ENCODE measurements around the gene PLA2G7.

The PLA2G7 gene

DNA sequence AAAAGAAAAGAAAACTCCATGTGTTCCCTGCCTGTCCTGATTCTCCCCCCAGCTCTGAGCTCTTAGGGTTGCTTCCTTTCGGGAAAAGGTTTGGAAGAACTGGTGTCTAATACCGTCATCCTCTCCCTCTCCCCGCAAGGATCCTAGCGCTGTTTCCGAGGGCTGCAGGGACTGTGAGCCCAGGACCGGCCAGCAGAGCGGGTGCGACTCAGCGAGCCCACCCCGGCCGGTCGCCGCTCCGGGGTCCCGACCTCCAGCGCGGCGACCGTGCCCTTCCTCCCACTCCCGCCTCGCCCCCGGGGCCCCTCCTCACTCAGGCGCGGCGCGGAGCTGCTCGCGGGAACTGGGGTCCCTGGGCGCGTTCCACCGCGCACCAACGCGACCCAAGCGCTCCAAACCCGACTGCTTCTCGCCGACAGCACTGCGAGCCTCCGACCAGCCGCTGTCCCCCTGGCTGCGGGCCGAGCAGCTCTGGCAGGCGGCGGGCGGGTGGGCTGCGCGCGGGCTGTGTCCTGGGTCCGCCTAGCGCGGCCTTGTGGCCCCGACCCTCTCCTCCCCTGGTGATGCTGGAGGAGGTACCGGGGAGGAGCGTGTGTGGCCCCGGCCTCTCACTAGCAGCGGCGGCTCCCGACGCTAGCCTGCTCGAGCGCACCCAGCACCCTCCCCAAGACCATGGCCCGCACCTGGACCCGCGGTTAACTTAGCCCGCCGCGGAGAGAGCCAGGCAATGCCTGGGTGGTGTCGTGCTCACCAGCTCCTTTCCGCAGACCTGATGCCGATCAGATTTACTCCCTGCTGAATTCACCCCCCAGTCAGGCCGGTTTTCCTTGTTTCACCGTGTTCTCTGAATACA lies at the start of gene PLA2G7:
PLA2G7 (minus strand) TSS at position 509 of the 853 bp plus-strand sequence. CDS start 12,484 bp downstream, outside the sequence.
- ATAC-seq (ENCODE audit: insufficient read depth, low read depth) (no peak), DNase-seq (no peak)
- Histone ChIP-seq H2AFZ (ENCODE audit: low read depth, low read length) (no peak within 1 kb of the TSS), H4K20me1 (ENCODE audit: insufficient read depth, low read length) (no peaks in the 10 kb centered on the region), H3K79me2 (ENCODE audit: insufficient read depth, low read length) (no peaks in the 10 kb centered on the region), H3K4me1 (ENCODE audit: insufficient read depth, low read length) (no peaks in the 10 kb centered on the region), H3K9ac (ENCODE audit: low read depth, low read length) (no peak within 1 kb of the TSS), H3K27me3 (ENCODE audit: insufficient read depth, low read length, poor library complexity) (no peaks in the 10 kb centered on the region), H3K27ac (ENCODE audit: low read length) (no peak within 1 kb of the TSS), H3K4me2 (ENCODE audit: insufficient read depth, low read length) (no peak within 1 kb of the TSS), H3K36me3 (ENCODE audit: insufficient read depth, low read length) (no peaks in the 10 kb centered on the region), H3K4me3 (ENCODE audit: low read depth in 1 of 2, low read length in 2 of 2) (no peak within 1 kb of the TSS), H3K9me3 (ENCODE audit: insufficient read depth, low read length, severe bottlenecking) (no peaks in the 10 kb centered on the region)
- no peak for TF ChIP-seq EZH2 (IDR thresholded peaks at IDR 0.05; ENCODE audit: borderline replicate concordance, low read depth, low read length, severe bottlenecking)
- TF ChIP-seq, protein P1, sequence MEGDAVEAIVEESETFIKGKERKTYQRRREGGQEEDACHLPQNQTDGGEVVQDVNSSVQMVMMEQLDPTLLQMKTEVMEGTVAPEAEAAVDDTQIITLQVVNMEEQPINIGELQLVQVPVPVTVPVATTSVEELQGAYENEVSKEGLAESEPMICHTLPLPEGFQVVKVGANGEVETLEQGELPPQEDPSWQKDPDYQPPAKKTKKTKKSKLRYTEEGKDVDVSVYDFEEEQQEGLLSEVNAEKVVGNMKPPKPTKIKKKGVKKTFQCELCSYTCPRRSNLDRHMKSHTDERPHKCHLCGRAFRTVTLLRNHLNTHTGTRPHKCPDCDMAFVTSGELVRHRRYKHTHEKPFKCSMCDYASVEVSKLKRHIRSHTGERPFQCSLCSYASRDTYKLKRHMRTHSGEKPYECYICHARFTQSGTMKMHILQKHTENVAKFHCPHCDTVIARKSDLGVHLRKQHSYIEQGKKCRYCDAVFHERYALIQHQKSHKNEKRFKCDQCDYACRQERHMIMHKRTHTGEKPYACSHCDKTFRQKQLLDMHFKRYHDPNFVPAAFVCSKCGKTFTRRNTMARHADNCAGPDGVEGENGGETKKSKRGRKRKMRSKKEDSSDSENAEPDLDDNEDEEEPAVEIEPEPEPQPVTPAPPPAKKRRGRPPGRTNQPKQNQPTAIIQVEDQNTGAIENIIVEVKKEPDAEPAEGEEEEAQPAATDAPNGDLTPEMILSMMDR (IDR thresholded peaks at IDR 0.05; ENCODE audit: borderline replicate concordance, extremely low read depth, low read length, poor library complexity, severe bottlenecking) = no peak

DNA sequence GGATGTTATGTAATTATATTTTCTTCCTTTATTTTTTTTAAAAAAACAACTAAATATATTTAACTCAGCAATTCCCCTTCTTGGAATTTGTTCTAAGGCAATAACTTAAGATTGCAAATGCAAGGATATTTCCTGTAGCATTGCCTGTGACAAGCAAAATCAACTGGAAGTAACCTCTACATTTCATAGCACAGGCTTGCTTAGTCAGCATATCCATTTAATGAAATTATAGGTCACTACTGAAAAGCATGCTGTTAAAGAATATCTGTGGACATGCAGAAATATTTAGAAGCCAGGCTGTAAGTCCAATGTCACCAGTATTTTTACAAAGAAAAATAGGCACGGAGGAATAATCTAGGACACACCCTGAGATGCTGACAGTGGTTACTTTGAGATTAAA lies 49.4 kb upstream of the PLA2G7 start:
- TF ChIP-seq, protein P1 (IDR thresholded peaks at IDR 0.05; ENCODE audit: borderline replicate concordance, extremely low read depth, low read length, poor library complexity, severe bottlenecking) = no peak
- no peak for TF ChIP-seq EZH2 (IDR thresholded peaks at IDR 0.05; ENCODE audit: borderline replicate concordance, low read depth, low read length, severe bottlenecking)

DNA sequence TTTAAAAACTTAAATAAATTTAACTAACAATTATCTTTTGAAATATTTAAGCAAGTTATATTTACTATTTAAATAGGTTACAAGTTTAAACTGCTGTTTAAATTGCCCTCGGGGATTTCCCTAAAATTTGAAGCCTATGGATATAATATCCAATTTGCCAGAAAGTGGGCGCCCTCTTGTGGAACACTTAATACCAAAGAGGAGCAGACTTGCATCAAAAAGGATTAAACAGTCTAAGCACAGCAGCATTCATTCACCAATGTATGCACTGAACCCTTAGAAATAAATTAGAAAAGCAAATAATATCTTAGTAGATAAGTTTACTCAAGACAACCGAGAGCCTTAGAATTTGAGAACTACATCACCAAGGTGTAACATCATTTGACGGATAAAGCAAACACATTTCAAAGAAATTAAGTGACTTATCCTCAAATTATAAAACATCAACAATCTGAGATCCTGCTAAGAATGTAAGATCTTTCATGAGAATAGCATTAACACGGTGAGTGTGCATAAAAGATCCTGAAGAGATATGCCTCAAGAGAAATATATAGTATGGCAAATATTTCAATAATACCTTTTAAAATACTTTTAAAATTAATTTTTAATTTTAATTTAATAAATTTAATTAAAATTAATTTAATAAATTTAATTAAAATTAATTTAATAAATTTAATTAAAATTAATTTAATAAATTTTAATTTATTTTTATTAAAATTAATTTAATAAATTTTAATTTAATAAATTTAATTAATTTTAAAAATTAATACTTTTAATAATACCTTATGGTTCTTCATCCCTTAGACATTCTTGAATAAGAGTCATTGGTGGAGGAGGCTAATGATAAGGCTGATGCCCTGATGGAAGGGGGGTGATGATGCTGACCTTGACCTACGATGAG lies 46.6 kb upstream of the PLA2G7 start:
- Histone ChIP-seq H3K79me2 (ENCODE audit: insufficient read depth, low read length) (no peaks in the 10 kb centered on the region), H3K9ac (ENCODE audit: low read depth, low read length) (no peak overlapping the region), H3K4me2 (ENCODE audit: insufficient read depth, low read length) (no peak overlapping the region), H3K9me3 (ENCODE audit: insufficient read depth, low read length, severe bottlenecking) (no peaks in the 10 kb centered on the region), H3K27ac (ENCODE audit: low read length) (no peak overlapping the region), H2AFZ (ENCODE audit: low read depth, low read length) (no peak overlapping the region), H3K27me3 (ENCODE audit: insufficient read depth, low read length, poor library complexity) (no peaks in the 10 kb centered on the region), H3K4me1 (ENCODE audit: insufficient read depth, low read length) (no peaks in the 10 kb centered on the region), H3K36me3 (ENCODE audit: insufficient read depth, low read length) (no peaks in the 10 kb centered on the region), H4K20me1 (ENCODE audit: insufficient read depth, low read length) (no peaks in the 10 kb centered on the region), H3K4me3 (ENCODE audit: low read depth in 1 of 2, low read length in 2 of 2) (no peak overlapping the region)
- DNase-seq (peak; percentile 29), ATAC-seq (ENCODE audit: insufficient read depth, low read depth) (peak; percentile 61; the same call in 1 of the 3 replicates)
- no peak for TF ChIP-seq EZH2 (IDR thresholded peaks at IDR 0.05; ENCODE audit: borderline replicate concordance, low read depth, low read length, severe bottlenecking)
- TF ChIP-seq, protein P1 (IDR thresholded peaks at IDR 0.05; ENCODE audit: borderline replicate concordance, extremely low read depth, low read length, poor library complexity, severe bottlenecking) = peak; percentile 75

More for the DNA sequence above, 49.4 kb upstream of the PLA2G7 start:
- H3K27me3 ChIP-seq (ENCODE audit: insufficient read depth, low read length, poor library complexity) = no peaks in the 10 kb centered on the region
- H3K4me1 ChIP-seq (ENCODE audit: insufficient read depth, low read length) = no peaks in the 10 kb centered on the region
- ATAC-seq (ENCODE audit: insufficient read depth, low read depth) (no peak), DNase-seq (no peak)
- no peak overlapping the region for H3K27ac ChIP-seq (ENCODE audit: low read length)
- H2AFZ ChIP-seq (ENCODE audit: low read depth, low read length) = no peak overlapping the region
- H3K9ac ChIP-seq (ENCODE audit: low read depth, low read length) = no peak overlapping the region
- H3K79me2 ChIP-seq (ENCODE audit: insufficient read depth, low read length) = no peaks in the 10 kb centered on the region
- H3K4me2 ChIP-seq (ENCODE audit: insufficient read depth, low read length) = no peak overlapping the region
- H3K4me3 ChIP-seq (ENCODE audit: low read depth in 1 of 2, low read length in 2 of 2) = no peak overlapping the region
- H4K20me1 ChIP-seq (ENCODE audit: insufficient read depth, low read length) = no peaks in the 10 kb centered on the region
- no peaks in the 10 kb centered on the region for H3K36me3 ChIP-seq (ENCODE audit: insufficient read depth, low read length)
- no peaks in the 10 kb centered on the region for H3K9me3 ChIP-seq (ENCODE audit: insufficient read depth, low read length, severe bottlenecking)
